ENCODE data around the gene SLC1A2.
A peak's percentile ranks its signal among the peaks of the same experiment; 100 is the strongest.

SLC1A2 gene

GRCh38 chr11:35344681-35345574 is 74.4 kb downstream of the SLC1A2 start:
- Mint-ChIP-seq H3K9me3 (no peaks in the 10 kb centered on the region), H3K4me3 (no peak overlapping the region), H3K27ac (peak overlapping the region; percentile 82), H3K36me3 (ENCODE audit: low read depth) (no peaks in the 10 kb centered on the region), H3K27me3 (no peaks in the 10 kb centered on the region), H3K4me1 (ENCODE audit: low read depth) (peaks cover 88% of the 10 kb centered on the region)
- intact Hi-C loops (cut with micrococcal nuclease): loop anchor here (5.0 kb wide), 2 partner anchors 33 to 37 kb away; no protein-coding TSS in a partner anchor

DNA sequence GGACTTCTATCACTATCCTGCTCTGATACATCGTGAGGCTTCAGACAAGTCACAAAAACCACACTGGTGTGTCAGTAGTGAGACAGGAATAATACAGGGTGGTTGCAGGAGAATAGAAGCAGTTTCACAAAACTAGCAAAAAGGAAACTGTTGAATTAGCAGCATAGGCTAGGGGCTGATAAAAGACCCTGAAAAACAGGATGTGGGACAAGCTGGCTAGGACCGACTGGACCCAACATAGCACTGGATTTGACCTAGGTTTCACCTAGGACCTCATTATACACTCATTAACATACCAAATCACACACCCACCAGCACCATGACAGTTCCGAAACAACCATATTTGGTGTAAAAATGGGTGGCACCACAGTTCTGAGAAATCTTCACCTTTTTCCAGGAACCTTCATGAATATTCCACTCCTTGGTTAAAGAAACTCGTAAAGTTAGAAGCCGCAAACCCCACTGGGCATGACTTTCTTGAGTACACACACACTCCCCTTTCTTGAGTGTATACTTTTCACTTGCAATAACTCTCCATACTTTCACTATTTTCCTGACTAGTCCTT is 76.2 kb downstream of the SLC1A2 start:
- Mint-ChIP-seq H3K36me3 (ENCODE audit: low read depth) (no peaks in the 10 kb centered on the region), H3K4me3 (no peak overlapping the region), H3K27me3 (no peaks in the 10 kb centered on the region), H3K27ac (peak overlapping the region; percentile 82), H3K4me1 (ENCODE audit: low read depth) (peaks cover 88% of the 10 kb centered on the region), H3K9me3 (peaks cover 5% of the 10 kb centered on the region)
- intact Hi-C loops (cut with micrococcal nuclease): no loop called here

- Mint-ChIP-seq H3K36me3 (ENCODE audit: low read depth) (no peaks in the 10 kb centered on the region), H3K27me3 (no peaks in the 10 kb centered on the region), H3K27ac (peak overlapping the region; percentile 89), H3K4me3 (no peak overlapping the region), H3K9me3 (peaks cover 9% of the 10 kb centered on the region), H3K4me1 (ENCODE audit: low read depth) (peaks cover 66% of the 10 kb centered on the region)
- intact Hi-C loops (cut with micrococcal nuclease): no loop called here
These were observed 78.6 kb downstream of the SLC1A2 start for GRCh38 chr11:35340715-35341114.

GRCh38 chr11:35340071-35340470 is 79.3 kb downstream of the SLC1A2 start:
- Mint-ChIP-seq H3K4me3 (no peak overlapping the region), H3K27ac (peak overlapping the region; percentile 89), H3K4me1 (ENCODE audit: low read depth) (peaks cover 63% of the 10 kb centered on the region), H3K36me3 (ENCODE audit: low read depth) (no peaks in the 10 kb centered on the region), H3K27me3 (no peaks in the 10 kb centered on the region), H3K9me3 (peaks cover 9% of the 10 kb centered on the region)
- intact Hi-C loops (cut with micrococcal nuclease): no loop called here

DNA sequence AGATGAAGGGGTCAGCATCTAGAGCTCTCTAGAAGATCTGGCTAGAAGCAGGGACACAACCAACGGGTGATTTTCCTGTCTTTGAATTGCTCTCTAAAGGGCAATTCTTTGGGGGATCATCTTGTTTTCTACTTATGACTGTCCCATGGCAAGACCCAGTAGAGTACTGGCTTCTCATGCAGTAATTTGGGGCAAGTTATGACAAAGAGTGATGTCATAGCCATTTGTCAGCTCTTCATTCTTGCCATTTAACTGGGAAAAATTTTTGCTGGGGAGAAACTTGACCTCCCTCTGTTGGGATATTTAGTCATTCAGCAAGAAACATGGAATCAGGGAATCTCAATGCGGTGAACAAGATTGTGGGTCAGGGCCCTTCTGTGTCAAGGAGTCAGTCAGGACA is 80.4 kb downstream of the SLC1A2 start:
- Mint-ChIP-seq H3K4me1 (ENCODE audit: low read depth) (peaks cover 60% of the 10 kb centered on the region), H3K27ac (peak overlapping the region; percentile 89), H3K27me3 (no peaks in the 10 kb centered on the region), H3K9me3 (peaks cover 9% of the 10 kb centered on the region), H3K36me3 (ENCODE audit: low read depth) (no peaks in the 10 kb centered on the region), H3K4me3 (no peak overlapping the region)
- intact Hi-C loops (cut with micrococcal nuclease): no loop called here

DNA sequence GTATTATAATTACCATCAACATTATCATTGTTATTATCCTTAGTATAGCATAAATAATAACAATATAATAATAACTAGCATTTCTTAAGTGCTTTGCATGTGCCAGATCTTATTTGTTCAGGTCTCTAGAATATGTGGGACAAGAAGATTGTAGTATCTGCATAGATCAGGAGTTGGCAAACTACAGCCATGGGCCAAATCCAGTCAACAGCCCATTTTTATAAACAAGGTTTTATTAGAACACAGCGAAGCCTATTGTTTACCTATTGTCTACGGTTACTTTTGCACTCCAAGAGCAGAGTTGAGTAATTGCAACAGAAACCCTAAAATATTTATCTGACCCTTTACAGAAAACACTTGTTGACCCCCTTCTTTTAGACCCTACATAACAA is 81.4 kb downstream of the SLC1A2 start:
- Mint-ChIP-seq H3K27me3 (no peaks in the 10 kb centered on the region), H3K9me3 (peaks cover 9% of the 10 kb centered on the region), H3K27ac (peak overlapping the region; percentile 89), H3K36me3 (ENCODE audit: low read depth) (no peaks in the 10 kb centered on the region), H3K4me3 (no peak overlapping the region), H3K4me1 (ENCODE audit: low read depth) (peaks cover 51% of the 10 kb centered on the region)
- intact Hi-C loops (cut with micrococcal nuclease): no loop called here

DNA sequence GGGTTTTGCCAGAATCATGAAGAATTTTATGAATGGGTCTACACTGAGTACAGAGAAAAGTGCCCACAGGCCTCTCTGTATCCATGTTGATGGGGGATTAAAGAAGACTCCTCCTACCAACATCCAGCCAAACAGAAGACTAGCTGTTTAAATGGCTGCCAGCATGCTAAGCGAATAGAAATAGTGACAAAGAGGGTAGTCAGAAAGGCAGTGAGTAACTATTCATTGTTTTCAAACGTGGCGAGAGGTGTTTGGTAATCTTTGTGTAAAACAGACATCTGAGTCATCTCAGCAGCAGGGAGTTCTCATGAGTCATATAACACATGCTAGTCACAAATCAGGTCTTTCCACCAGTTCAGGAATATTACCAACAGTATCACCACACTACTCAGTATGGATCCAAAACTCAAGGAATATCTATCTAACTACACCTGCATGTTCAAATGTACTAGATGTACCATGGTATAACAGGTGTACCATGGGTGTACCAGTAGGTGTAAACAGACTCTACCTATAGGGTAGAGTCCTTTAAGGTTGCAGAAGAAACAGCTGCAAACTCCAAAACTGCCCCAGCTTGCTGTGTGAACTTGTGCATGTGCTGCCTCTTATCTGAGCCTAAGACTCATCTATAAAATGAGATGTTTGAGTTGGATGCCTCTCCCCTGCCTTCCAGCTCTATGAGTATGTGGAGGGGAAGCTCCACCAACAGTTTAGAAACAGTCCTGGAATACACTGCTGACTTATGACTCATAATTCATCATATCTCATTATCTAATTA is 82.0 kb downstream of the SLC1A2 start:
- Mint-ChIP-seq H3K4me3 (no peak overlapping the region), H3K9me3 (peaks cover 9% of the 10 kb centered on the region), H3K36me3 (ENCODE audit: low read depth) (no peaks in the 10 kb centered on the region), H3K4me1 (ENCODE audit: low read depth) (peaks cover 50% of the 10 kb centered on the region), H3K27ac (no peak overlapping the region), H3K27me3 (no peaks in the 10 kb centered on the region)
- intact Hi-C loops (cut with micrococcal nuclease): no loop called here

- H3K27ac Mint-ChIP-seq: no peak overlapping the region
- H3K27me3 Mint-ChIP-seq: no peaks in the 10 kb centered on the region
- peaks cover 9% of the 10 kb centered on the region for H3K9me3 Mint-ChIP-seq
- intact Hi-C loops (cut with micrococcal nuclease): no loop called here
- H3K36me3 Mint-ChIP-seq (ENCODE audit: low read depth): no peaks in the 10 kb centered on the region
- peaks cover 51% of the 10 kb centered on the region for H3K4me1 Mint-ChIP-seq (ENCODE audit: low read depth)
- no peak overlapping the region for H3K4me3 Mint-ChIP-seq
These were observed 82.6 kb downstream of the SLC1A2 start for GRCh38 chr11:35336726-35337125.

GRCh38 chr11:35335226-35335625 is 84.1 kb downstream of the SLC1A2 start:
- H3K4me3 Mint-ChIP-seq: no peak overlapping the region
- peaks cover 9% of the 10 kb centered on the region for H3K9me3 Mint-ChIP-seq
- H3K27ac Mint-ChIP-seq: peak overlapping the region; percentile 21
- intact Hi-C loops (cut with micrococcal nuclease): no loop called here
- H3K36me3 Mint-ChIP-seq (ENCODE audit: low read depth): no peaks in the 10 kb centered on the region
- H3K27me3 Mint-ChIP-seq: no peaks in the 10 kb centered on the region
- H3K4me1 Mint-ChIP-seq (ENCODE audit: low read depth): peaks cover 57% of the 10 kb centered on the region

DNA sequence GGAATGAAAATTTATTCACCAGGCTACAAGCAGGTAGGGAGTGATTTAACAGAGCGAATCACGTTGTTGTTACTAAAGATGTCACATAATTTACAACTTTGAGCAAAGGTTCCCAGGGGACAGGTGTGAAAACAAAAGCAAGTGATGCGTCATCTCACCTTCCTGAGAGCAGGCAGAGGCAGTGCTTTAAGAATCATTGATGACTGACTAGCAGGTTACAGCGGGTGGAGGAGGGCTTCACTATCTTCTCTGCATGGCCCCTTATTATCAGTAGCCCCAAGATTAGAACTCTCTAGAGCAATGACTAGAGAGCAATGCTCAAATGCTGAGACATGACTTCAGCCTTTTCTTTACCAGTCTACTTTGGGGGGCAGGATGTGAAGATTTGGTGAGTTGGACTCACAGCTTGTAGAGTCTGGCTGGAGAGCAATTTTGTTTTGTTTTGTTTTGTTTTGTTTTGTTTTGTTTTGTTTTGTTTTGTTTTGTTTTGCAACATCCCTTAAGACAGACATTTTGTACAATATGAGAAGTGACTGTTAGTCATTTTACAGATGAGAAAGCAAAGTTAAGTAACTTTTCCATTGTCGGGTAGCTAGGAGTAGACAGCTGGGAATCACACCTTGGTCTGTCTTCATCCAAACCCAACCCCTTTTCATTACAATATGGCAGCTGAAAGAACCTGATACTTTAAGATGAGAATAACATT is 84.8 kb downstream of the SLC1A2 start:
- no peaks in the 10 kb centered on the region for H3K36me3 Mint-ChIP-seq (ENCODE audit: low read depth)
- H3K4me3 Mint-ChIP-seq: no peak overlapping the region
- intact Hi-C loops (cut with micrococcal nuclease): no loop called here
- H3K27me3 Mint-ChIP-seq: no peaks in the 10 kb centered on the region
- H3K27ac Mint-ChIP-seq: peak overlapping the region; percentile 21
- peaks cover 57% of the 10 kb centered on the region for H3K4me1 Mint-ChIP-seq (ENCODE audit: low read depth)
- H3K9me3 Mint-ChIP-seq: peaks cover 9% of the 10 kb centered on the region

DNA sequence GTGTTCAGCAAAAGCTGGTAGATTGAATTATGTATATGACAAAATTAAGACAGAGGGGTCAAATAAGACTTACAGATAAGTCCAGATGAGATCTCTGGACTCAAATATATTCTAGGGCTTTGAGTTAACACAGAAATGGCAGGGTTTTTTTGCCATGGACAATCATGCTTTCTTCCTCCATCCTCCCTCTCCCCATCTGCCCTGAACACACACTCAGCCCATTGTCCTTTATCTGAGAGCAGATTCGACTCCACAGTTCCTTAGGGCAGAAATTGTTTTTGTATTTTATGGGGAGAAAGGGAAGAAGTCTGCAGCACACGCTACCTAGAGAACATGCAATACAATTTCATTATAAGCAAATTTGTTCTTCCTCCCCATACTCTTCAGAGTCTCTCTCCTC is 86.8 kb downstream of the SLC1A2 start:
- no peak overlapping the region for H3K27ac Mint-ChIP-seq
- no peak overlapping the region for H3K4me3 Mint-ChIP-seq
- intact Hi-C loops (cut with micrococcal nuclease): no loop called here
- no peaks in the 10 kb centered on the region for H3K9me3 Mint-ChIP-seq
- H3K4me1 Mint-ChIP-seq (ENCODE audit: low read depth): peaks cover 47% of the 10 kb centered on the region
- no peaks in the 10 kb centered on the region for H3K27me3 Mint-ChIP-seq
- no peaks in the 10 kb centered on the region for H3K36me3 Mint-ChIP-seq (ENCODE audit: low read depth)

GRCh38 chr11:35330931-35331330 is 88.4 kb downstream of the SLC1A2 start:
- no peaks in the 10 kb centered on the region for H3K36me3 Mint-ChIP-seq (ENCODE audit: low read depth)
- peaks cover 50% of the 10 kb centered on the region for H3K4me1 Mint-ChIP-seq (ENCODE audit: low read depth)
- no peaks in the 10 kb centered on the region for H3K27me3 Mint-ChIP-seq
- intact Hi-C loops (cut with micrococcal nuclease): no loop called here
- no peak overlapping the region for H3K4me3 Mint-ChIP-seq
- no peaks in the 10 kb centered on the region for H3K9me3 Mint-ChIP-seq
- peak overlapping the region; percentile 78 for H3K27ac Mint-ChIP-seq

DNA sequence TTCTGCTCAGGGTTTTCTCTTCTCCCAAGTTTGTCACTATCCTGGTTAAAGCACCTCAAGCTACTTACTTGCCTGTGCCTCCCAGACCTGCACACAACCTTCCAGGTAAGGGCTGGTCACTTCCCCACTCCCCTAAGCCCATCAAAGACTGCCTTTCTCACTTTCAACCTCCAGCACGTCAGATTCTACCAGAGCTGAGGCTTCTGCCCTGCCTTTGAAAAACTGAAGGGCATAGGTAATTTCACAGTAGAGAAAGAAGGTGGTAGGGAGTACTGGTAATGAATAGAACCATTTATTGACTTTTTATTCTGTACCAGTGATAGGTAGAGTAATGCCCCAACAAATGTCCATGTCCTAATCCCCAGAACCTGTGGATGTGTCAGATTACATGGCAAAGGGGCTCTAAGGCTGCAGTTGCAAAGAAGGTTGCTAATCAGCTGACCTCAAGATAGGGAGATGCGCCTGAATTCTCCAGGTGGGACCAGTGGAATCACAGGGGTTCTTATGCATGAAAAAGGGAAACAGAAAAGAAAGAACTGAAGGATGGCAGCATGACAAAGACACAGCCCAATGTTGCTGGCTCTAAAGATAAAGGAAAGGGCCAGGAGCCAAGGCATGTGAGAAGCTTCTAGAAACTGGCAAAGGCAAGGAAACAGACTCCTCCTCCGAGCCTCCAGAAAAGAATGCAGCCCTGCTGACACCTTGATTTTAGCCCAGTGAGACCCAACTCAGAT is 89.0 kb downstream of the SLC1A2 start:
- Mint-ChIP-seq H3K4me1 (ENCODE audit: low read depth) (peaks cover 53% of the 10 kb centered on the region), H3K4me3 (no peak overlapping the region), H3K27ac (peak overlapping the region; percentile 78), H3K27me3 (no peaks in the 10 kb centered on the region), H3K36me3 (ENCODE audit: low read depth) (no peaks in the 10 kb centered on the region), H3K9me3 (no peaks in the 10 kb centered on the region)
- intact Hi-C loops (cut with micrococcal nuclease): no loop called here

Measured in dendritic cell treated with granulocyte-macrophage colony-stimulating factor and Interleukin-4, amounts not matched to agents 40 ng/mL and 50 ng/mL, for 4 days (primary cell).